ENCODE measurements around the gene IFNA10.
A peak's percentile ranks its signal among the peaks of the same experiment; 100 is the strongest.
"Not testable (repeated sequence)": the region's sequence is repeated elsewhere in the genome, so short reads cannot be mapped to it uniquely, and the experiment has no call there.

Gene IFNA10

GRCh38 chr9:21213411-21214326 is 6.7 kb upstream of the IFNA10 start:
- not testable (repeated sequence) for H3K4me3 ChIP-seq (replicated peaks; ENCODE audit: low read depth, low read length); H3K36me3 ChIP-seq (ENCODE audit: control insufficient read depth, insufficient read depth, low read length); H3K27me3 ChIP-seq (replicated peaks; ENCODE audit: control insufficient read depth, insufficient read depth, low read length); DNase-seq (ENCODE audit: extremely low read depth, insufficient read length)
- peak; percentile 63 for TF ChIP-seq CTCF (IDR thresholded peaks at IDR 0.05; ENCODE audit: insufficient read depth, low read length, poor library complexity, severe bottlenecking)

GRCh38 chr9:21212160-21212559 is 5.2 kb upstream of the IFNA10 start:
- not testable (repeated sequence) for H3K27me3 ChIP-seq (replicated peaks; ENCODE audit: control insufficient read depth, insufficient read depth, low read length); H3K4me3 ChIP-seq (replicated peaks; ENCODE audit: low read depth, low read length); H3K36me3 ChIP-seq (ENCODE audit: control insufficient read depth, insufficient read depth, low read length); DNase-seq (ENCODE audit: extremely low read depth, insufficient read length)

GRCh38 chr9:21210782-21211181 is 3.8 kb upstream of the IFNA10 start:
- not testable (repeated sequence) for H3K27me3 ChIP-seq (replicated peaks; ENCODE audit: control insufficient read depth, insufficient read depth, low read length); DNase-seq (ENCODE audit: extremely low read depth, insufficient read length); H3K4me3 ChIP-seq (replicated peaks; ENCODE audit: low read depth, low read length); H3K36me3 ChIP-seq (ENCODE audit: control insufficient read depth, insufficient read depth, low read length)

GRCh38 chr9:21210311-21210710 is 3.4 kb upstream of the IFNA10 start:
- no peak overlapping the region for H3K4me3 ChIP-seq (replicated peaks; ENCODE audit: low read depth, low read length)
- no peaks in the 10 kb centered on the region for H3K36me3 ChIP-seq (ENCODE audit: control insufficient read depth, insufficient read depth, low read length)
- DNase-seq (ENCODE audit: extremely low read depth, insufficient read length), result no peak
- no peak for TF ChIP-seq CTCF (IDR thresholded peaks at IDR 0.05; ENCODE audit: insufficient read depth, low read length, poor library complexity, severe bottlenecking)
- H3K27me3 ChIP-seq (replicated peaks; ENCODE audit: control insufficient read depth, insufficient read depth, low read length), result no peaks in the 10 kb centered on the region; the same call in 1 of the 2 replicates

- Histone ChIP-seq H3K36me3 (ENCODE audit: control insufficient read depth, insufficient read depth, low read length) (no peaks in the 10 kb centered on the region), H3K4me3 (replicated peaks; ENCODE audit: low read depth, low read length) (no peak overlapping the region), H3K27me3 (replicated peaks; ENCODE audit: control insufficient read depth, insufficient read depth, low read length) (no peaks in the 10 kb centered on the region)
- no peak for DNase-seq (ENCODE audit: extremely low read depth, insufficient read length)
- TF ChIP-seq CTCF (IDR thresholded peaks at IDR 0.05; ENCODE audit: insufficient read depth, low read length, poor library complexity, severe bottlenecking), result no peak
Measured at GRCh38 chr9:21205204-21205603, 1.7 kb downstream of the IFNA10 start.

- H3K27me3 ChIP-seq (replicated peaks; ENCODE audit: control insufficient read depth, insufficient read depth, low read length); H3K4me3 ChIP-seq (replicated peaks; ENCODE audit: low read depth, low read length); H3K36me3 ChIP-seq (ENCODE audit: control insufficient read depth, insufficient read depth, low read length); DNase-seq (ENCODE audit: extremely low read depth, insufficient read length): not testable (repeated sequence)
Measured at GRCh38 chr9:21202105-21202504, 4.8 kb downstream of the IFNA10 start, which contains the start of gene IFNA7. Gene IFNA7, minus strand, starts transcription at chr9:21202205. Its CDS starts 40 bp downstream, at chr9:21202165.

GRCh38 chr9:21194867-21195776 is 11.8 kb downstream of the IFNA10 start:
- not testable (repeated sequence) for H3K4me3 ChIP-seq (replicated peaks; ENCODE audit: low read depth, low read length); H3K36me3 ChIP-seq (ENCODE audit: control insufficient read depth, insufficient read depth, low read length); DNase-seq (ENCODE audit: extremely low read depth, insufficient read length); H3K27me3 ChIP-seq (replicated peaks; ENCODE audit: control insufficient read depth, insufficient read depth, low read length)
- peak; percentile 67 for TF ChIP-seq CTCF (IDR thresholded peaks at IDR 0.05; ENCODE audit: insufficient read depth, low read length, poor library complexity, severe bottlenecking)

GRCh38 chr9:21187487-21187886 is 19.5 kb downstream of the IFNA10 start, which contains the start of gene IFNA4:
Gene IFNA4, minus strand, starts transcription at chr9:21187587. Its CDS starts 56 bp downstream, at chr9:21187531.
- DNase-seq (ENCODE audit: extremely low read depth, insufficient read length); H3K36me3 ChIP-seq (ENCODE audit: control insufficient read depth, insufficient read depth, low read length); H3K27me3 ChIP-seq (replicated peaks; ENCODE audit: control insufficient read depth, insufficient read depth, low read length); H3K4me3 ChIP-seq (replicated peaks; ENCODE audit: low read depth, low read length): not testable (repeated sequence)

All from GM06990 (cell line).